ENCODE results near the gene FGF12. TPM values are rescaled to one million over a fixed set of nuclear protein-coding genes. Genes with fewer than 3 reads are reported as not detected.

Gene FGF12
- total RNA-seq, 1 experiment from 2014 or later = 0.07 TPM

GRCh38 chr3:192578729-192579128, 148.6 kb downstream of the FGF12 start:
- no peak for ATAC-seq
- no peak for DNase-seq (ENCODE audit: low read depth, low spot score)
- Histone ChIP-seq H4K20me1 (ENCODE audit: insufficient read depth) (no peaks in the 10 kb centered on the region), H3K79me2 (ENCODE audit: insufficient read depth, low read length) (no peaks in the 10 kb centered on the region), H3K36me3 (ENCODE audit: control insufficient read depth in 1 of 2, insufficient read depth in 2 of 2, low read length in 2 of 2) (no peaks in the 10 kb centered on the region), H2AFZ (ENCODE audit: low read depth, low read length, poor library complexity, severe bottlenecking) (no peak overlapping the region), H3K9me3 (ENCODE audit: control insufficient read depth in 1 of 2, insufficient read depth in 1 of 2, low read depth in 1 of 2, low read length in 2 of 2) (no peaks in the 10 kb centered on the region), H3K9me2 (ENCODE audit: insufficient read depth) (no peaks in the 10 kb centered on the region), H3K27ac (ENCODE audit: low read depth, low read length) (no peak overlapping the region), H3K9ac (ENCODE audit: low read length) (no peak overlapping the region), H3K4me3 (replicated peaks in 1 of 2; ENCODE audit: low read depth in 1 of 2, low read length in 2 of 2) (no peak overlapping the region), H3K4me2 (ENCODE audit: low read length) (no peak overlapping the region), H3K4me1 (ENCODE audit: control insufficient read depth in 1 of 2, insufficient read depth in 2 of 2, low read length in 2 of 2) (no peaks in the 10 kb centered on the region), H3K27me3 (ENCODE audit: insufficient read depth, low read length) (peaks cover 15% of the 10 kb centered on the region; the same call in 1 of the 2 replicates)
- POLR2A ChIA-PET = no interaction called here
- TF ChIP-seq RAD21 (IDR thresholded peaks at IDR 0.05; ENCODE audit: low read depth) (no peak), REST (IDR thresholded peaks at IDR 0.05; ENCODE audit: low read depth) (no peak)
- CTCF ChIA-PET = no interaction called here
- BruUV-seq (replicated peaks) = no TSS peak
- RAD21 ChIA-PET (ENCODE audit: low non-redundant PET in 1 of 2, low total read pairs in 2 of 2, uncharacterized antibody in 2 of 2, unreplicated experiment in 2 of 2) = no interaction called here
- intact Hi-C loops (cut with micrococcal nuclease) = no loop called here

- ChIA-PET RAD21 (ENCODE audit: low non-redundant PET in 1 of 2, low total read pairs in 2 of 2, uncharacterized antibody in 2 of 2, unreplicated experiment in 2 of 2) (no interaction called here), POLR2A (no interaction called here), CTCF (no interaction called here)
- Histone ChIP-seq H4K20me1 (ENCODE audit: insufficient read depth) (no peaks in the 10 kb centered on the region), H3K4me3 (replicated peaks in 1 of 2; ENCODE audit: low read depth in 1 of 2, low read length in 2 of 2) (no peak overlapping the region), H3K36me3 (ENCODE audit: control insufficient read depth in 1 of 2, insufficient read depth in 2 of 2, low read length in 2 of 2) (no peaks in the 10 kb centered on the region), H3K9me3 (ENCODE audit: control insufficient read depth in 1 of 2, insufficient read depth in 1 of 2, low read depth in 1 of 2, low read length in 2 of 2) (no peaks in the 10 kb centered on the region), H3K9ac (ENCODE audit: low read length) (no peak overlapping the region), H3K27ac (ENCODE audit: low read depth, low read length) (no peak overlapping the region), H3K27me3 (ENCODE audit: insufficient read depth, low read length) (peaks cover 8% of the 10 kb centered on the region; the same call in 1 of the 2 replicates), H3K4me1 (ENCODE audit: control insufficient read depth in 1 of 2, insufficient read depth in 2 of 2, low read length in 2 of 2) (no peaks in the 10 kb centered on the region), H3K9me2 (ENCODE audit: insufficient read depth) (no peaks in the 10 kb centered on the region), H3K4me2 (ENCODE audit: low read length) (no peak overlapping the region), H3K79me2 (ENCODE audit: insufficient read depth, low read length) (no peaks in the 10 kb centered on the region), H2AFZ (ENCODE audit: low read depth, low read length, poor library complexity, severe bottlenecking) (no peak overlapping the region)
- intact Hi-C loops (cut with micrococcal nuclease) = no loop called here
- ATAC-seq (no peak), DNase-seq (ENCODE audit: low read depth, low spot score) (no peak)
- no TSS peak for BruUV-seq (replicated peaks)
- TF ChIP-seq EZH2 (IDR thresholded peaks at IDR 0.05) (no peak), POLR2AphosphoS5 (IDR thresholded peaks at IDR 0.05; ENCODE audit: low read depth, low read length) (no peak), EGR1 (IDR thresholded peaks at IDR 0.05; ENCODE audit: low read depth) (no peak), ZBTB33 (IDR thresholded peaks at IDR 0.05; ENCODE audit: extremely low read depth, insufficient replicate concordance, low read length) (no peak), ZNF274 (IDR thresholded peaks at IDR 0.05; ENCODE audit: low read depth, low read length) (no peak), ZFX (IDR thresholded peaks at IDR 0.05) (no peak), TCF7L2 (IDR thresholded peaks at IDR 0.05; ENCODE audit: borderline replicate concordance, extremely low read depth, insufficient read depth, insufficient read length) (no peak), RAD21 (IDR thresholded peaks at IDR 0.05; ENCODE audit: low read depth) (no peak), SP1 (IDR thresholded peaks at IDR 0.05; ENCODE audit: low read depth) (no peak), CTCF (IDR thresholded peaks at IDR 0.05 in 2 of 3, conservative IDR thresholded peaks at IDR 0.05 in 1 of 3; ENCODE audit: borderline replicate concordance in 1 of 3, insufficient read depth in 1 of 3, low read depth in 2 of 3, low read length in 2 of 3) (no peak), SIN3A (IDR thresholded peaks at IDR 0.05; ENCODE audit: low read depth) (no peak), MAX (IDR thresholded peaks at IDR 0.05) (no peak)
Measured at GRCh38 chr3:192577811-192578210, 149.5 kb downstream of the FGF12 start.
